LNCaP clone FGC (cell line): ENCODE measurements around the gene NDRG3.
A peak's percentile ranks its signal among the peaks of the same experiment; 100 is the strongest.

Source experiments
- DNase-seq: peaks from one replicate; pipeline ENCODE4 v3.0.0-alpha.2; 2011; ENCODE audit warnings: low read depth
- H3K4me3 ChIP-seq: 2 replicates; pipeline ENCODE4 v1.5.1; 2011; ENCODE audit warnings: mild to moderate bottlenecking, low read depth, low read length, control low read depth
- TF ChIP-seq, protein P1 (sequence below): IDR thresholded peaks from 2 replicates; pipeline ENCODE4 v1.5.1; 2012; ENCODE audit warnings: mild to moderate bottlenecking; ENCODE audit not compliant: control insufficient read depth, insufficient read depth; ENCODE audit errors: extremely low read depth

Gene NDRG3

DNA sequence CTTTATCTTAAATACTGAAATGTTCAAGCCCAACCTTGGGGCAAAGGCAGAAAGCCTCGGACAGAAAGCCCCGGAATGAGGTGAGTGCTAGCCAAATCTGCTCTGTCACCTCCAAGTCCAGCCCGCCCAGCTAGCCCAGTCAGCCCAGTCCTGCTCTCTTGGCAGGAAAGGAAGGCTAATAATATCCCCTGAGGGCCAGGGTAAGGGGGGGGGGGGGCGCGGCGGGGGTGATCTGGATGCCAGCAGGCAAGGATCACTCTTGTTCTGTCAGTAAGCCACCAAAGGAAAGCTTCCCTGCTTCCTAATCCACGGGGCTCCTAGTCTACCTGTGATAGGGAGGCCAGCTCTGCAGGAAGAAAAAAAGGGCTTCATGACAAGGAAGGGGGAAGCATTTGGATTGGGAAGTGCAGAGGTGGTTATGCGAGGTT is 1.1 kb downstream of the NDRG3 start:
- peak; percentile 34 for DNase-seq
- H3K4me3 ChIP-seq = peak overlapping the region; percentile 87
- TF ChIP-seq, protein P1, sequence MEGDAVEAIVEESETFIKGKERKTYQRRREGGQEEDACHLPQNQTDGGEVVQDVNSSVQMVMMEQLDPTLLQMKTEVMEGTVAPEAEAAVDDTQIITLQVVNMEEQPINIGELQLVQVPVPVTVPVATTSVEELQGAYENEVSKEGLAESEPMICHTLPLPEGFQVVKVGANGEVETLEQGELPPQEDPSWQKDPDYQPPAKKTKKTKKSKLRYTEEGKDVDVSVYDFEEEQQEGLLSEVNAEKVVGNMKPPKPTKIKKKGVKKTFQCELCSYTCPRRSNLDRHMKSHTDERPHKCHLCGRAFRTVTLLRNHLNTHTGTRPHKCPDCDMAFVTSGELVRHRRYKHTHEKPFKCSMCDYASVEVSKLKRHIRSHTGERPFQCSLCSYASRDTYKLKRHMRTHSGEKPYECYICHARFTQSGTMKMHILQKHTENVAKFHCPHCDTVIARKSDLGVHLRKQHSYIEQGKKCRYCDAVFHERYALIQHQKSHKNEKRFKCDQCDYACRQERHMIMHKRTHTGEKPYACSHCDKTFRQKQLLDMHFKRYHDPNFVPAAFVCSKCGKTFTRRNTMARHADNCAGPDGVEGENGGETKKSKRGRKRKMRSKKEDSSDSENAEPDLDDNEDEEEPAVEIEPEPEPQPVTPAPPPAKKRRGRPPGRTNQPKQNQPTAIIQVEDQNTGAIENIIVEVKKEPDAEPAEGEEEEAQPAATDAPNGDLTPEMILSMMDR = no peak

- TF ChIP-seq, protein P1 = no peak
- DNase-seq = no peak
- peak overlapping the region; percentile 87 for H3K4me3 ChIP-seq
These were observed 1.6 kb downstream of the NDRG3 start for GRCh38 chr20:36744243-36744642.

DNA sequence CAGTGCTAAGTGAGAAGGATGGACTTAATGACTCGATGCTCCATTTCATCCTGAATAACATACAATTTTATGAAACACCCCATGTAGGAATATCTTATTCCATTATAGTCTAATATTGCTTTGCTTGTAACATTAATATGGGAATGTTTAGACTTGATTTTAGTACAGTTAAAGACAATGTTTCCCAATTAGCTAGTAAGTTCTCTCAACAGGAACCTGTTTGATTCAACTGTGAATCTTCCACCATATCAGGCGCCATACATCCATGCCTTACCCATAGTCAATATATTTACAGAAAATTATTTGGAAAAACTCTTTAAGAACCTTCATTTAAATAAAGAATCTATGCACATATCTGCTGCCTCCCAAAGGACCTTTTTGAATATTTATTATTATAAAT is 3.3 kb downstream of the NDRG3 start:
- H3K4me3 ChIP-seq = no peak overlapping the region
- TF ChIP-seq, protein P1 = no peak
- no peak for DNase-seq

GRCh38 chr20:36741072-36741471 is 4.8 kb downstream of the NDRG3 start:
- H3K4me3 ChIP-seq = no peak overlapping the region
- DNase-seq = no peak
- TF ChIP-seq, protein P1 = no peak

- TF ChIP-seq, protein P1 = no peak
These were observed 8.7 kb downstream of the NDRG3 start for GRCh38 chr20:36737183-36737499.

GRCh38 chr20:36736451-36737182 is 9.3 kb downstream of the NDRG3 start:
- no peak overlapping the region for H3K4me3 ChIP-seq
- TF ChIP-seq, protein P1 = no peak
- no peak for DNase-seq

More at GRCh38 chr20:36737183-36737499, 8.7 kb downstream of the NDRG3 start:
- DNase-seq = no peak
- H3K4me3 ChIP-seq = no peak overlapping the region

DNA sequence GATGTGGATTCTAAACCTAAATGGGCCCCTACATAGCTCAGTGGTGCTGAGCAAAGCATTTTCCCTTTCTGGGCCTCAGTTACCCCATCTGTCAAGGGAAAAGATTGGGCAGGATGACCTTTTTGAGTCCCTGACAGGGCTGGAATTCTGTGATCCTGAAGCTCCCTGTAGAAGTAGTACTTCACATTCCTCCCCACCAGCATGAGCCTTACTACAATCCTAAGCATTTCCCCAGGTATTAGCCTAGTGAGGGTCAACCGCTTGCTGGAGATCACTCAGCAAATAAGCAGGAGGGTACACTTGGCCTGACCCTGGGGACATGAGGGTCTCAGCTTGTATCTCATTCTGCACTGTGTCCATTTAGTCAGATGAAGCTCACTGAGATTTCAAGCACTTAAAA is 13.4 kb downstream of the NDRG3 start:
- no peak for DNase-seq
- TF ChIP-seq, protein P1 = no peak

More for the DNA sequence above, 13.4 kb downstream of the NDRG3 start:
- no peak overlapping the region for H3K4me3 ChIP-seq
